OCI-LY3 (cell line): ENCODE data around the gene LAMC2.

Source experiments
- H2AFZ ChIP-seq: fragments of 200-600, 300-600 bp; shearing (Covaris generic); 2 replicates; pipeline ENCODE4 v1.6.0; 2014; ENCODE audit warnings: antibody characterized with exemption, low read depth, low read length
- H3K27ac ChIP-seq: fragments of 200-600, 300-600 bp; sonication (generic); 2 replicates; pipeline ENCODE4 v1.5.1; 2014; ENCODE audit warnings: mild to moderate bottlenecking, low read length, moderate library complexity, mixed read lengths
- H3K27me3 ChIP-seq: fragments of 200-600, 300-600 bp; sonication (generic); 2 replicates; pipeline ENCODE4 v1.6.1; 2014; ENCODE audit warnings: low read depth, low read length, mixed read lengths
- H3K36me3 ChIP-seq: fragments of 200-600, 300-600 bp; sonication (generic); replicated peaks from 2 replicates; pipeline ENCODE3; 2014; ENCODE audit warnings: low read depth, low read length, mixed read lengths
- H3K4me1 ChIP-seq: fragments of 300-600, 200-600 bp; sonication (generic); 2 replicates; pipeline ENCODE4 v1.6.1; 2014; ENCODE audit warnings: low read length, mixed read lengths
- H3K4me2 ChIP-seq: fragments of 200-600, 300-600 bp; sonication (generic); 2 replicates; pipeline ENCODE4 v1.6.1; 2014; ENCODE audit warnings: low read length, mixed read lengths
- H3K4me3 ChIP-seq: fragments of 300-600, 200-600 bp; sonication (generic); 2 replicates; pipeline ENCODE4 v1.5.1; 2014; ENCODE audit warnings: antibody characterized with exemption, mild to moderate bottlenecking, low read length, moderate library complexity
- H3K79me2 ChIP-seq: fragments of 300-600, 200-600 bp; shearing (Covaris generic); 2 replicates; pipeline ENCODE4 v1.6.1; 2014; ENCODE audit warnings: mild to moderate bottlenecking, low read length, mixed read lengths
- H3K9ac ChIP-seq: fragments of 300-600, 200-600 bp; shearing (Covaris generic); 2 replicates; pipeline ENCODE4 v1.6.0; 2014; ENCODE audit warnings: mild to moderate bottlenecking, low read length, moderate library complexity
- H3K9me3 ChIP-seq: fragments of 200-600, 300-600 bp; shearing (Covaris generic); 2 replicates; pipeline ENCODE4 v1.6.1; 2014; ENCODE audit warnings: low read length, mixed read lengths; ENCODE audit not compliant: insufficient read depth
- H4K20me1 ChIP-seq: fragments of 200-600, 300-600 bp; sonication (generic); 2 replicates; pipeline ENCODE4 v1.6.1; 2016; ENCODE audit warnings: low read length, mixed read lengths; ENCODE audit not compliant: insufficient read depth
- CTCF ChIP-seq: fragments of 200-600, 300-600 bp; sonication (generic); IDR thresholded peaks from 2 replicates; pipeline ENCODE4 v1.5.1; 2014; ENCODE audit warnings: antibody characterized with exemption, low read length, low read depth
- EZH2phosphoT487 ChIP-seq: fragments of 200-600 bp; shearing (Covaris generic); IDR thresholded peaks from 2 replicates; pipeline ENCODE4 v1.6.1; 2018; ENCODE audit warnings: antibody characterized with exemption, mixed run types, low read depth

The LAMC2 gene

GRCh38 chr1:183185941-183186490 is at the start of gene LAMC2:
Gene LAMC2 (plus strand): TSS chr1:183186264. CDS start chr1:183186353, 89 bp downstream.
- Histone ChIP-seq H3K9ac (no peak within 1 kb of the TSS), H3K79me2 (no peaks in the 10 kb centered on the region), H3K27ac (no peak within 1 kb of the TSS), H3K4me2 (no peak within 1 kb of the TSS), H3K36me3 (no peaks in the 10 kb centered on the region), H3K9me3 (no peaks in the 10 kb centered on the region), H3K27me3 (peaks cover 14% of the 10 kb centered on the region; the same call in 1 of the 2 replicates), H4K20me1 (no peaks in the 10 kb centered on the region), H2AFZ (no peak within 1 kb of the TSS), H3K4me1 (peaks cover 7% of the 10 kb centered on the region), H3K4me3 (no peak within 1 kb of the TSS)
- no peak for TF ChIP-seq CTCF
- no peak for TF ChIP-seq EZH2phosphoT487

GRCh38 chr1:183137782-183138181 is 48.3 kb upstream of the LAMC2 start:
- TF ChIP-seq CTCF: no peak
- TF ChIP-seq EZH2phosphoT487: no peak
- Histone ChIP-seq H3K9ac (no peak overlapping the region), H4K20me1 (no peaks in the 10 kb centered on the region), H3K79me2 (no peaks in the 10 kb centered on the region), H3K4me1 (peaks cover 25% of the 10 kb centered on the region), H3K9me3 (no peaks in the 10 kb centered on the region), H3K27ac (no peak overlapping the region), H3K36me3 (peaks cover 48% of the 10 kb centered on the region), H3K27me3 (no peaks in the 10 kb centered on the region), H3K4me2 (peak overlapping the region; percentile 40), H2AFZ (no peak overlapping the region), H3K4me3 (no peak overlapping the region)

GRCh38 chr1:183138301-183138700 is 47.8 kb upstream of the LAMC2 start:
- no peaks in the 10 kb centered on the region for H3K27me3 ChIP-seq
- H3K79me2 ChIP-seq: no peaks in the 10 kb centered on the region
- H3K4me2 ChIP-seq: peak overlapping the region; percentile 40
- H2AFZ ChIP-seq: no peak overlapping the region
- H3K9me3 ChIP-seq: no peaks in the 10 kb centered on the region
- no peaks in the 10 kb centered on the region for H4K20me1 ChIP-seq
- H3K9ac ChIP-seq: no peak overlapping the region
- peaks cover 46% of the 10 kb centered on the region for H3K36me3 ChIP-seq
- no peak overlapping the region for H3K27ac ChIP-seq
- TF ChIP-seq CTCF: no peak
- TF ChIP-seq EZH2phosphoT487: no peak
- no peak overlapping the region for H3K4me3 ChIP-seq
- H3K4me1 ChIP-seq: peaks cover 25% of the 10 kb centered on the region

GRCh38 chr1:183139281-183139942 is 46.7 kb upstream of the LAMC2 start:
- H3K27me3 ChIP-seq: no peaks in the 10 kb centered on the region

More at GRCh38 chr1:183139281-183139942, 46.7 kb upstream of the LAMC2 start:
- H3K36me3 ChIP-seq: peaks cover 42% of the 10 kb centered on the region
- no peak overlapping the region for H3K27ac ChIP-seq
- H4K20me1 ChIP-seq: no peaks in the 10 kb centered on the region
- H3K4me1 ChIP-seq: peaks cover 25% of the 10 kb centered on the region
- no peak for TF ChIP-seq EZH2phosphoT487
- TF ChIP-seq CTCF: no peak
- no peak overlapping the region for H3K4me3 ChIP-seq
- H2AFZ ChIP-seq: no peak overlapping the region
- peak overlapping the region; percentile 20 for H3K4me2 ChIP-seq
- no peaks in the 10 kb centered on the region for H3K9me3 ChIP-seq
- no peaks in the 10 kb centered on the region for H3K79me2 ChIP-seq
- H3K9ac ChIP-seq: no peak overlapping the region
